HEK293 (cell line): ENCODE measurements around the gene UGT1A7.

ENCODE experiments used
- CTCF ChIA-PET: fragments of 350-600 bp; formaldehyde crosslinking; extraction: SDS; loops from one replicate; lab custom pipeline; 2021; ENCODE audit warnings: antibody characterized with exemption; lab: Yijun Ruan, JAX
- POLR2A ChIA-PET: fragments of 300-600 bp; formaldehyde crosslinking; extraction: SDS; loops from one replicate; lab custom pipeline; 2020; ENCODE audit warnings: antibody characterized with exemption, inconsistent platforms; lab: Yijun Ruan, JAX
- H3K27ac ChIP-seq: fragments of 200-500 bp; sonication (Bioruptor generic); 2 replicates; pipeline ENCODE4 v1.5.1; 2014; ENCODE audit warnings: low read depth, low read length, control low read depth, inconsistent platforms; ENCODE audit errors: extremely low read depth
- H3K36me3 ChIP-seq, 2 experiments: fragments of 200-500 bp in 1 of 2; sonication (Bioruptor generic) in 1 of 2; 1 replicate in 1 of 2; 2 replicates in 1 of 2; pipeline ENCODE4 v1.5.1; 2014 to 2017; ENCODE audit warnings: inconsistent platforms in 2 of 2, low read length in 2 of 2; ENCODE audit not compliant: control insufficient read depth in 2 of 2, insufficient read depth in 1 of 2
- H3K4me1 ChIP-seq: fragments of 200-500 bp; sonication (Bioruptor generic); 2 replicates; pipeline ENCODE4 v1.5.1; 2014; ENCODE audit warnings: mild to moderate bottlenecking, low read length, inconsistent platforms; ENCODE audit not compliant: control insufficient read depth, insufficient read depth
- H3K4me3 ChIP-seq: 2 replicates; pipeline ENCODE4 v1.5.1; 2011; ENCODE audit warnings: low read depth, mild to moderate bottlenecking, control low read depth, low read length, moderate library complexity
- H3K9me3 ChIP-seq: fragments of 200-500 bp; sonication (Bioruptor generic); 2 replicates; pipeline ENCODE4 v1.5.1; 2014; ENCODE audit warnings: low read depth, low read length, inconsistent platforms; ENCODE audit not compliant: control insufficient read depth, insufficient read depth
- BCL11A ChIP-seq: fragments of 450-650 bp; formaldehyde crosslinking; IDR thresholded peaks from 2 replicates; pipeline ENCODE4 v1.5.1; 2016; ENCODE audit warnings: low read depth, missing biosample characterization, missing genetic modification characterization
- OVOL3 ChIP-seq: fragments of 450-650 bp; formaldehyde crosslinking; IDR thresholded peaks from 2 replicates; pipeline ENCODE4 v1.5.1; 2016; ENCODE audit warnings: missing biosample characterization, missing genetic modification characterization
- REPIN1 ChIP-seq: fragments of 450-650 bp; formaldehyde crosslinking; IDR thresholded peaks from 2 replicates; pipeline ENCODE4 v1.5.1; 2017; ENCODE audit warnings: missing biosample characterization, missing genetic modification characterization, low read depth
- SETDB1 ChIP-seq: IDR thresholded peaks from one replicate; pipeline ENCODE4 v1.6.1; 2017; ENCODE audit warnings: mild to moderate bottlenecking, low read length, moderate library complexity, mixed read lengths; ENCODE audit not compliant: insufficient read length
- SP2 ChIP-seq: fragments of 450-650 bp; formaldehyde crosslinking; IDR thresholded peaks from 2 replicates; pipeline ENCODE4 v1.5.1; 2016; ENCODE audit warnings: missing biosample characterization, missing genetic modification characterization
- ZBTB20 ChIP-seq: fragments of 450-650 bp; formaldehyde crosslinking; IDR thresholded peaks from 2 replicates; pipeline ENCODE4 v1.5.1; 2016; ENCODE audit warnings: missing biosample characterization, missing genetic modification characterization
- ZBTB21 ChIP-seq: fragments of 450-650 bp; formaldehyde crosslinking; IDR thresholded peaks from 2 replicates; pipeline ENCODE4 v1.5.1; 2017; ENCODE audit warnings: missing biosample characterization, missing genetic modification characterization
- ZBTB8A ChIP-seq: fragments of 450-650 bp; formaldehyde crosslinking; IDR thresholded peaks from 2 replicates; pipeline ENCODE4 v1.5.1; 2016; ENCODE audit warnings: missing biosample characterization, missing genetic modification characterization
- ZNF10 ChIP-seq: fragments of 450-650 bp; formaldehyde crosslinking; IDR thresholded peaks from 2 replicates; pipeline ENCODE4 v1.5.1; 2017; ENCODE audit warnings: missing biosample characterization, missing genetic modification characterization
- ZNF214 ChIP-seq: fragments of 450-650 bp; formaldehyde crosslinking; IDR thresholded peaks from 2 replicates; pipeline ENCODE4 v1.5.1; 2017; ENCODE audit warnings: missing biosample characterization, mild to moderate bottlenecking, missing genetic modification characterization, borderline replicate concordance
- ZNF292 ChIP-seq: fragments of 450-650 bp; formaldehyde crosslinking; IDR thresholded peaks from 2 replicates; pipeline ENCODE4 v1.5.1; 2016; ENCODE audit warnings: low read depth, missing biosample characterization, missing genetic modification characterization, borderline replicate concordance
- ZNF416 ChIP-seq: fragments of 450-650 bp; formaldehyde crosslinking; IDR thresholded peaks from 2 replicates; pipeline ENCODE4 v1.5.1; 2016; ENCODE audit warnings: missing biosample characterization, missing genetic modification characterization
- ZNF473 ChIP-seq: fragments of 450-650 bp; formaldehyde crosslinking; IDR thresholded peaks from 2 replicates; pipeline ENCODE4 v1.5.1; 2017; ENCODE audit warnings: missing biosample characterization, missing genetic modification characterization
- ZNF624 ChIP-seq: fragments of 450-650 bp; formaldehyde crosslinking; IDR thresholded peaks from 2 replicates; pipeline ENCODE4 v1.5.1; 2017; ENCODE audit warnings: missing biosample characterization, missing genetic modification characterization
- ZNF629 ChIP-seq: fragments of 450-650 bp; formaldehyde crosslinking; IDR thresholded peaks from 2 replicates; pipeline ENCODE4 v1.5.1; 2017; ENCODE audit warnings: missing biosample characterization, missing genetic modification characterization
- ZNF660 ChIP-seq: fragments of 450-650 bp; IDR thresholded peaks from 2 replicates; pipeline ENCODE4 v1.5.1; 2018; ENCODE audit warnings: missing biosample characterization, mild to moderate bottlenecking, missing genetic modification characterization
- ZNF664 ChIP-seq: fragments of 450-650 bp; formaldehyde crosslinking; IDR thresholded peaks from 2 replicates; pipeline ENCODE4 v1.5.1; 2016; ENCODE audit warnings: missing biosample characterization, missing genetic modification characterization
- ZSCAN23 ChIP-seq: fragments of 450-650 bp; formaldehyde crosslinking; IDR thresholded peaks from 2 replicates; pipeline ENCODE4 v1.5.1; 2016; ENCODE audit warnings: missing biosample characterization, missing genetic modification characterization
- TF ChIP-seq, protein P1 (sequence below): fragments of 450-650 bp; formaldehyde crosslinking; optimal IDR thresholded peaks from 2 replicates; pipeline ENCODE3; 2016; ENCODE audit warnings: missing biosample characterization, mild to moderate bottlenecking, missing genetic modification characterization
- TF ChIP-seq, protein P2 (sequence below): fragments of 450-650 bp; formaldehyde crosslinking; IDR thresholded peaks from 2 replicates; pipeline ENCODE4 v1.5.1; 2017; ENCODE audit warnings: missing biosample characterization, missing genetic modification characterization
- TF ChIP-seq, protein P3 (sequence below): fragments of 450-650 bp; formaldehyde crosslinking; IDR thresholded peaks from 2 replicates; pipeline ENCODE4 v1.5.1; 2016; ENCODE audit warnings: missing biosample characterization, missing genetic modification characterization
- TF ChIP-seq, protein P4 (sequence below): fragments of 450-650 bp; formaldehyde crosslinking; IDR thresholded peaks from 2 replicates; pipeline ENCODE4 v1.5.1; 2017; ENCODE audit warnings: missing biosample characterization, missing genetic modification characterization
- TF ChIP-seq, protein P5 (sequence below): fragments of 450-650 bp; formaldehyde crosslinking; IDR thresholded peaks from 2 replicates; pipeline ENCODE4 v1.5.1; 2016; ENCODE audit warnings: missing biosample characterization, missing genetic modification characterization
- TF ChIP-seq, protein P6 (sequence below): IDR thresholded peaks from 2 replicates; pipeline ENCODE4 v1.6.1; 2011; ENCODE audit warnings: mild to moderate bottlenecking, low read depth, low read length, borderline replicate concordance

The UGT1A7 gene

DNA sequence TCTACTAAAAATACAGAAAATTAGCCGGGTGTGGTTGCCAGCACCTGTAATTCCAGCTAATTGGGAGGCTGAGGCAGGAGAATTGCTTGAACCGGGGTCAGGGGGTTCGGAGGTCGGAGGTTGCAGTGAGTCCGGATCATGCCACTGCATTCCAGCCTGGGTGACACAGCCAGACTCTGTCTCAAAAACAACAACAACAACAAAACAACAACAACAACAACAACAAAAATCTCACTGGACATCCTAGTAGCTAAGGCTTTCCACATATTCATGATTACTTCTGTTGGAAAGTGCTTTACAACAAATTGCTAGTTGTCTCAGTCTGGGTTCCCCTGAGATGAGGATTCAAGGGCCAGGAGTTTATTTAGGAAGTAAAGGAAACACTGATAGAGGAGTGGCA is 92.2 kb downstream of the UGT1A7 start:
- ChIA-PET POLR2A (no interaction called here), CTCF (no interaction called here)

DNA sequence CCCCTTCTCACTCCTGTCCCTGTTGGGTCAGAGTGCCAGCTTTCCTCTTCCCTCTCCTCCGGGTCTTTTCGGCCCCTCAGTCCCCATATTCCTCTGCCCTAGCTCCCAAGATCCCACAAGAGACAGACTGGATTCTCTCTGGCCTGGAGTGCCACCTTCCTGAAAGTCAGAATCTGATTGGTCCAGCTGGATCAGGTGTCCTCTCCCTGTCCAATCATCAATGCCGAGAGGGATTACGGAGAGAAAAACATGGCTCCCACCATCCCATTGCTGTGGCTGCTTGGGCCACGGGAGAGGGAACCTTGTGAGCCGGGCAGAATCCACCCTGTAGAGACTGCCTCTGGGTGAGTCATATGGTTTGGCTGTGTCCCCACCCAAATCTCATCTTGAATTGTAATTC is 93.7 kb downstream of the UGT1A7 start:
- no peaks in the 10 kb centered on the region for H3K4me1 ChIP-seq
- H3K36me3 ChIP-seq: no peaks in the 10 kb centered on the region
- no peaks in the 10 kb centered on the region for H3K9me3 ChIP-seq
- H3K27ac ChIP-seq: no peak overlapping the region
- H3K4me3 ChIP-seq: no peak overlapping the region
- CTCF ChIA-PET: interaction anchor here (0.8 to 1.0 kb wide), 2 partner anchors 12 to 82 kb away, joined by 4 read pairs; no protein-coding TSS in a partner anchor
- POLR2A ChIA-PET: no interaction called here
- TF ChIP-seq ZBTB8A (tag by site-specific recombination): no peak
- TF ChIP-seq ZNF416 (tag by site-specific recombination): no peak
- TF ChIP-seq, protein P1, sequence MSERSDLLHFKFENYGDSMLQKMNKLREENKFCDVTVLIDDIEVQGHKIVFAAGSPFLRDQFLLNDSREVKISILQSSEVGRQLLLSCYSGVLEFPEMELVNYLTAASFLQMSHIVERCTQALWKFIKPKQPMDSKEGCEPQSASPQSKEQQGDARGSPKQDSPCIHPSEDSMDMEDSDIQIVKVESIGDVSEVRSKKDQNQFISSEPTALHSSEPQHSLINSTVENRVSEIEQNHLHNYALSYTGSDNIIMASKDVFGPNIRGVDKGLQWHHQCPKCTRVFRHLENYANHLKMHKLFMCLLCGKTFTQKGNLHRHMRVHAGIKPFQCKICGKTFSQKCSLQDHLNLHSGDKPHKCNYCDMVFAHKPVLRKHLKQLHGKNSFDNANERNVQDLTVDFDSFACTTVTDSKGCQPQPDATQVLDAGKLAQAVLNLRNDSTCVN (tag by site-specific recombination): no peak
- no peak for TF ChIP-seq REPIN1 (tag by site-specific recombination)
- TF ChIP-seq ZBTB21 (tag by site-specific recombination): no peak
- no peak for TF ChIP-seq ZNF214
- no peak for TF ChIP-seq ZSCAN23 (tag by site-specific recombination)
- no peak for TF ChIP-seq ZNF664 (tag by site-specific recombination)
- no peak for TF ChIP-seq ZNF629 (tag by site-specific recombination)
- TF ChIP-seq BCL11A (tag by site-specific recombination): no peak
- no peak for TF ChIP-seq ZNF473
- TF ChIP-seq SETDB1: no peak
- TF ChIP-seq ZNF10 (tag by site-specific recombination): no peak
- no peak for TF ChIP-seq ZNF292
- TF ChIP-seq, protein P2, sequence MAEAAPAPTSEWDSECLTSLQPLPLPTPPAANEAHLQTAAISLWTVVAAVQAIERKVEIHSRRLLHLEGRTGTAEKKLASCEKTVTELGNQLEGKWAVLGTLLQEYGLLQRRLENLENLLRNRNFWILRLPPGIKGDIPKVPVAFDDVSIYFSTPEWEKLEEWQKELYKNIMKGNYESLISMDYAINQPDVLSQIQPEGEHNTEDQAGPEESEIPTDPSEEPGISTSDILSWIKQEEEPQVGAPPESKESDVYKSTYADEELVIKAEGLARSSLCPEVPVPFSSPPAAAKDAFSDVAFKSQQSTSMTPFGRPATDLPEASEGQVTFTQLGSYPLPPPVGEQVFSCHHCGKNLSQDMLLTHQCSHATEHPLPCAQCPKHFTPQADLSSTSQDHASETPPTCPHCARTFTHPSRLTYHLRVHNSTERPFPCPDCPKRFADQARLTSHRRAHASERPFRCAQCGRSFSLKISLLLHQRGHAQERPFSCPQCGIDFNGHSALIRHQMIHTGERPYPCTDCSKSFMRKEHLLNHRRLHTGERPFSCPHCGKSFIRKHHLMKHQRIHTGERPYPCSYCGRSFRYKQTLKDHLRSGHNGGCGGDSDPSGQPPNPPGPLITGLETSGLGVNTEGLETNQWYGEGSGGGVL (tag by site-specific recombination): no peak
- TF ChIP-seq, protein P3, sequence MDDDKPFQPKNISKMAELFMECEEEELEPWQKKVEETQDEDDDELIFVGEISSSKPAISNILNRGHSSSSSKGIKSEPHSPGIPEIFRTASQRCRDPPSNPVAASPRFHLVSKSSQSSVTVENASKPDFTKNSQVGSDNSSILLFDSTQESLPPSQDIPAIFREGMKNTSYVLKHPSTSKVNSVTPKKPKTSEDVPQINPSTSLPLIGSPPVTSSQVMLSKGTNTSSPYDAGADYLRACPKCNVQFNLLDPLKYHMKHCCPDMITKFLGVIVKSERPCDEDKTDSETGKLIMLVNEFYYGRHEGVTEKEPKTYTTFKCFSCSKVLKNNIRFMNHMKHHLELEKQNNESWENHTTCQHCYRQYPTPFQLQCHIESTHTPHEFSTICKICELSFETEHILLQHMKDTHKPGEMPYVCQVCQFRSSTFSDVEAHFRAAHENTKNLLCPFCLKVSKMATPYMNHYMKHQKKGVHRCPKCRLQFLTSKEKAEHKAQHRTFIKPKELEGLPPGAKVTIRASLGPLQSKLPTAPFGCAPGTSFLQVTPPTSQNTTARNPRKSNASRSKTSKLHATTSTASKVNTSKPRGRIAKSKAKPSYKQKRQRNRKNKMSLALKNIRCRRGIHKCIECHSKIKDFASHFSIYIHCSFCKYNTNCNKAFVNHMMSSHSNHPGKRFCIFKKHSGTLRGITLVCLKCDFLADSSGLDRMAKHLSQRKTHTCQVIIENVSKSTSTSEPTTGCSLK: no peak
- no peak for TF ChIP-seq OVOL3 (tag by site-specific recombination)
- TF ChIP-seq SP2 (tag by site-specific recombination): no peak
- TF ChIP-seq, protein P4, sequence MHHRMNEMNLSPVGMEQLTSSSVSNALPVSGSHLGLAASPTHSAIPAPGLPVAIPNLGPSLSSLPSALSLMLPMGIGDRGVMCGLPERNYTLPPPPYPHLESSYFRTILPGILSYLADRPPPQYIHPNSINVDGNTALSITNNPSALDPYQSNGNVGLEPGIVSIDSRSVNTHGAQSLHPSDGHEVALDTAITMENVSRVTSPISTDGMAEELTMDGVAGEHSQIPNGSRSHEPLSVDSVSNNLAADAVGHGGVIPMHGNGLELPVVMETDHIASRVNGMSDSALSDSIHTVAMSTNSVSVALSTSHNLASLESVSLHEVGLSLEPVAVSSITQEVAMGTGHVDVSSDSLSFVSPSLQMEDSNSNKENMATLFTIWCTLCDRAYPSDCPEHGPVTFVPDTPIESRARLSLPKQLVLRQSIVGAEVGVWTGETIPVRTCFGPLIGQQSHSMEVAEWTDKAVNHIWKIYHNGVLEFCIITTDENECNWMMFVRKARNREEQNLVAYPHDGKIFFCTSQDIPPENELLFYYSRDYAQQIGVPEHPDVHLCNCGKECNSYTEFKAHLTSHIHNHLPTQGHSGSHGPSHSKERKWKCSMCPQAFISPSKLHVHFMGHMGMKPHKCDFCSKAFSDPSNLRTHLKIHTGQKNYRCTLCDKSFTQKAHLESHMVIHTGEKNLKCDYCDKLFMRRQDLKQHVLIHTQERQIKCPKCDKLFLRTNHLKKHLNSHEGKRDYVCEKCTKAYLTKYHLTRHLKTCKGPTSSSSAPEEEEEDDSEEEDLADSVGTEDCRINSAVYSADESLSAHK (tag by site-specific recombination): no peak

More for the DNA sequence above, 92.2 kb downstream of the UGT1A7 start:
- H3K4me3 ChIP-seq: no peak overlapping the region
- no peaks in the 10 kb centered on the region for H3K4me1 ChIP-seq
- H3K27ac ChIP-seq: no peak overlapping the region
- no peaks in the 10 kb centered on the region for H3K36me3 ChIP-seq
- TF ChIP-seq, protein P5, sequence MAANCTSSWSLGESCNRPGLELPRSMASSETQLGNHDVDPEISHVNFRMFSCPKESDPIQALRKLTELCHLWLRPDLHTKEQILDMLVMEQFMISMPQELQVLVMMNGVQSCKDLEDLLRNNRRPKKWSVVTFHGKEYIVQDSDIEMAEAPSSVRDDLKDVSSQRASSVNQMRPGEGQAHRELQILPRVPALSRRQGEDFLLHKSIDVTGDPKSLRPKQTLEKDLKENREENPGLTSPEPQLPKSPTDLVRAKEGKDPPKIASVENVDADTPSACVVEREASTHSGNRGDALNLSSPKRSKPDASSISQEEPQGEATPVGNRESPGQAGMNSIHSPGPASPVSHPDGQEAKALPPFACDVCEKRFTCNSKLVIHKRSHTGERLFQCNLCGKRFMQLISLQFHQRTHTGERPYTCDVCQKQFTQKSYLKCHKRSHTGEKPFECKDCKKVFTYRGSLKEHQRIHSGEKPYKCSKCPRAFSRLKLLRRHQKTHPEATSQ (tag by site-specific recombination): no peak
- TF ChIP-seq ZBTB20 (no peak), ZNF660 (tag by site-specific recombination) (no peak), ZNF624 (tag by site-specific recombination) (no peak)
- TF ChIP-seq, protein P6, sequence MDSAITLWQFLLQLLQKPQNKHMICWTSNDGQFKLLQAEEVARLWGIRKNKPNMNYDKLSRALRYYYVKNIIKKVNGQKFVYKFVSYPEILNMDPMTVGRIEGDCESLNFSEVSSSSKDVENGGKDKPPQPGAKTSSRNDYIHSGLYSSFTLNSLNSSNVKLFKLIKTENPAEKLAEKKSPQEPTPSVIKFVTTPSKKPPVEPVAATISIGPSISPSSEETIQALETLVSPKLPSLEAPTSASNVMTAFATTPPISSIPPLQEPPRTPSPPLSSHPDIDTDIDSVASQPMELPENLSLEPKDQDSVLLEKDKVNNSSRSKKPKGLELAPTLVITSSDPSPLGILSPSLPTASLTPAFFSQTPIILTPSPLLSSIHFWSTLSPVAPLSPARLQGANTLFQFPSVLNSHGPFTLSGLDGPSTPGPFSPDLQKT: no peak
- no peaks in the 10 kb centered on the region for H3K9me3 ChIP-seq
